OCI-LY1 (cell line): ENCODE data around the gene HLA-E.

Experiments
- H2AFZ ChIP-seq: fragments of 200-600 bp; sonication (generic), shearing (Covaris generic); 2 replicates; pipeline ENCODE4 v1.6.0; 2014; ENCODE audit warnings: antibody characterized with exemption, mild to moderate bottlenecking, low read length
- H3F3A ChIP-seq: fragments of 200-600 bp; sonication (generic), shearing (Covaris generic); 2 replicates; pipeline ENCODE4 v1.6.0; 2014; ENCODE audit warnings: mild to moderate bottlenecking, antibody characterized with exemption, low read length, moderate library complexity; ENCODE audit not compliant: insufficient read depth
- H3K27ac ChIP-seq: fragments of 200-600 bp; sonication (generic); 2 replicates; pipeline ENCODE4 v1.5.1; 2014; ENCODE audit warnings: low read length, mixed run types, mild to moderate bottlenecking, low read depth; ENCODE audit not compliant: poor library complexity, severe bottlenecking
- H3K27me3 ChIP-seq: fragments of 200-600 bp; sonication (generic); 2 replicates; pipeline ENCODE4 v1.6.0; 2014; ENCODE audit warnings: antibody characterized with exemption, mild to moderate bottlenecking, low read length, moderate library complexity; ENCODE audit not compliant: insufficient read depth
- H3K36me3 ChIP-seq: fragments of 200-600 bp; sonication (generic); 2 replicates; pipeline ENCODE4 v1.6.1; 2014; ENCODE audit warnings: mild to moderate bottlenecking, antibody characterized with exemption, low read length, moderate library complexity, mixed read lengths; ENCODE audit not compliant: insufficient read depth
- H3K4me1 ChIP-seq: fragments of 200-600 bp; sonication (generic); 2 replicates; pipeline ENCODE4 v1.5.1; 2014; ENCODE audit warnings: mild to moderate bottlenecking, low read length, moderate library complexity; ENCODE audit not compliant: insufficient read depth, severe bottlenecking
- H3K4me2 ChIP-seq: fragments of 200-600 bp; sonication (generic), shearing (Covaris generic); 2 replicates; pipeline ENCODE4 v1.6.1; 2014; ENCODE audit warnings: low read length
- H3K4me3 ChIP-seq: fragments of 200-600 bp; sonication (generic); 2 replicates; pipeline ENCODE4 v1.5.1; 2014; ENCODE audit warnings: low read length, low read depth, mild to moderate bottlenecking, mixed read lengths; ENCODE audit not compliant: poor library complexity, severe bottlenecking
- H3K79me2 ChIP-seq: fragments of 200-600 bp; shearing (Covaris generic); 2 replicates; pipeline ENCODE4 v1.6.1; 2016; ENCODE audit warnings: mixed run types, low read length, mixed read lengths; ENCODE audit not compliant: insufficient read depth
- H3K9ac ChIP-seq: fragments of 200-600 bp; sonication (generic), shearing (Covaris generic); 2 replicates; pipeline ENCODE4 v1.6.1; 2014; ENCODE audit warnings: mild to moderate bottlenecking, low read length, mixed read lengths
- H3K9me2 ChIP-seq: fragments of 200-600 bp; sonication (generic), shearing (Covaris generic); 2 replicates; pipeline ENCODE4 v1.6.1; 2014; ENCODE audit warnings: low read depth, mild to moderate bottlenecking, low read length, mixed read lengths
- H3K9me3 ChIP-seq: fragments of 200-600 bp; shearing (Covaris generic); 2 replicates; pipeline ENCODE4 v1.6.1; 2014; ENCODE audit warnings: low read length, mixed read lengths
- H4K20me1 ChIP-seq: fragments of 200-600 bp; sonication (generic), shearing (Covaris generic); 2 replicates; pipeline ENCODE4 v1.6.0; 2016; ENCODE audit warnings: mild to moderate bottlenecking, low read length; ENCODE audit not compliant: insufficient read depth
- EZH2 ChIP-seq: fragments of 200-600 bp; sonication (generic), shearing (Covaris generic); IDR thresholded peaks from 2 replicates; pipeline ENCODE4 v1.8.0; 2017; ENCODE audit warnings: borderline replicate concordance, mixed run types, mild to moderate bottlenecking, antibody characterized with exemption, low read length, moderate library complexity, mixed read lengths
- TF ChIP-seq, protein P1 (sequence below): fragments of 200-600 bp; sonication (generic), shearing (Covaris generic); IDR thresholded peaks from 2 replicates; pipeline ENCODE4 v1.5.1; 2017; ENCODE audit warnings: mild to moderate bottlenecking, antibody characterized with exemption, low read length, moderate library complexity, mixed read lengths

Gene HLA-E

DNA sequence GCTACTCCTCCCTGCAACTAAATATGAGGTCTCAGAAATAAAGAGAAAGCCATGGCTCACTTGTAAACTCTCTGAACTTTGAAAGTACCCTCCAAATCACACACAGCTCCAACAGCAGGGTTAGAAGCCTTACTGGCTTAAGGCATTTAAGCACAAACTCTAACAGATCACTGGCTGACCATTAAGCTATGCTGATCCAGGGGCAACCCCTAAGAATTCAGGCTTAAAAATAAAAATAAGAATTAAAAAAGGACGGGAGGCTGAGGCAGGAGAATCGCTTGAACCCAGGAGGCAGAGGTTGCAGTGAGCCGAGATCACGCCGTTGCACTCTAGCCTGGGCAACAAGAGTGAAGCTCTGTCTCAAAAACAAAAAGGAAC, 21.8 kb downstream of the HLA-E start:
- Histone ChIP-seq H3K27me3 (no peaks in the 10 kb centered on the region), H3K4me2 (no peak overlapping the region), H3K27ac (no peak overlapping the region), H3K4me3 (no peak overlapping the region), H3K36me3 (no peaks in the 10 kb centered on the region), H3K9me2 (no peaks in the 10 kb centered on the region), H3K79me2 (no peaks in the 10 kb centered on the region), H2AFZ (no peak overlapping the region), H4K20me1 (no peaks in the 10 kb centered on the region), H3K4me1 (peaks cover 37% of the 10 kb centered on the region), H3K9ac (no peak overlapping the region), H3F3A (no peaks in the 10 kb centered on the region), H3K9me3 (no peaks in the 10 kb centered on the region)
- TF ChIP-seq EZH2: no peak
- TF ChIP-seq, protein P1, sequence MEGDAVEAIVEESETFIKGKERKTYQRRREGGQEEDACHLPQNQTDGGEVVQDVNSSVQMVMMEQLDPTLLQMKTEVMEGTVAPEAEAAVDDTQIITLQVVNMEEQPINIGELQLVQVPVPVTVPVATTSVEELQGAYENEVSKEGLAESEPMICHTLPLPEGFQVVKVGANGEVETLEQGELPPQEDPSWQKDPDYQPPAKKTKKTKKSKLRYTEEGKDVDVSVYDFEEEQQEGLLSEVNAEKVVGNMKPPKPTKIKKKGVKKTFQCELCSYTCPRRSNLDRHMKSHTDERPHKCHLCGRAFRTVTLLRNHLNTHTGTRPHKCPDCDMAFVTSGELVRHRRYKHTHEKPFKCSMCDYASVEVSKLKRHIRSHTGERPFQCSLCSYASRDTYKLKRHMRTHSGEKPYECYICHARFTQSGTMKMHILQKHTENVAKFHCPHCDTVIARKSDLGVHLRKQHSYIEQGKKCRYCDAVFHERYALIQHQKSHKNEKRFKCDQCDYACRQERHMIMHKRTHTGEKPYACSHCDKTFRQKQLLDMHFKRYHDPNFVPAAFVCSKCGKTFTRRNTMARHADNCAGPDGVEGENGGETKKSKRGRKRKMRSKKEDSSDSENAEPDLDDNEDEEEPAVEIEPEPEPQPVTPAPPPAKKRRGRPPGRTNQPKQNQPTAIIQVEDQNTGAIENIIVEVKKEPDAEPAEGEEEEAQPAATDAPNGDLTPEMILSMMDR: no peak

DNA sequence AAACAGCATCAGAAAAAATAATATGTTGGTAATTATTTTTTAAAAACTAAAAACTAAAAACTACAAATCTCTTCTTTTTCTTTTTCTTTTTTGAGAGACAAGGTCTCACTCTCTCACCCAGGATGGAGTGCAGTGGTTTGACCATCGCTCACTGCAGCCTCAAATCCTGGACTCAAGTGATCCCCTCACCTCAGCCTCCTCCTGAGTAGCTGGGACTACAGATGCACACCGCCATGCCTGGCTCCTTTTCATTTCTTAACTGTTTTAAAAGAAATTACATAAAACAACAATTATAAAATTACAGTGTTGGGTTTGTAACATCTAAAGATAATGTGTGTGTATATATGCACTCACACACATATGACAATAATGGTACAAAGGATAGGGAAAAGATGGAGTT, 24.1 kb downstream of the HLA-E start:
- TF ChIP-seq EZH2: no peak
- TF ChIP-seq, protein P1: no peak
- Histone ChIP-seq H3K4me2 (no peak overlapping the region), H2AFZ (no peak overlapping the region), H3K79me2 (no peaks in the 10 kb centered on the region), H4K20me1 (no peaks in the 10 kb centered on the region), H3K4me3 (no peak overlapping the region), H3K36me3 (no peaks in the 10 kb centered on the region), H3F3A (no peaks in the 10 kb centered on the region), H3K27ac (no peak overlapping the region), H3K9ac (no peak overlapping the region), H3K27me3 (no peaks in the 10 kb centered on the region), H3K9me3 (no peaks in the 10 kb centered on the region), H3K9me2 (no peaks in the 10 kb centered on the region), H3K4me1 (peaks cover 31% of the 10 kb centered on the region)

DNA sequence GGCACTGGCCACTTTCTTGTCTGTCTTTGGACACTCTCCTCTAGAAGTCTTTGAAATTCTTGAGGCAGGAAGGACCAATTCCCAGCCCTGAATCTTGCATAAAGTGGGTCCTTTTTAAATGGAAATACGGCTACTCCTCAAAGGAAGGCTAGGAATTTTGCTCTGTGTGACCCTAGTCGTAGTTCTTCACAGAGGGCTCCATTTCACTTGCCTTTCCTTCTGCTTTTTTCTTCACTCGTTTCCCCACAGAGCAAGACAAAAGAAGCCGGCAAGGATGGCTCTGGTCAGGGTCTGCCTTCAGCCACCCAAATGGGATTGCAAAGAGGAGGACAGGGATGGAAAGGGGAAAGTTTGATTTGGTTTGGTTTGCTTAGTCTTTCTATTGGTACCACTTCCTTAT, 25.8 kb downstream of the HLA-E start:
- Histone ChIP-seq H3K4me3 (no peak overlapping the region), H2AFZ (no peak overlapping the region), H3K4me2 (no peak overlapping the region)

More for the DNA sequence above, 25.8 kb downstream of the HLA-E start:
- Histone ChIP-seq H3K9me3 (no peaks in the 10 kb centered on the region), H3K9ac (no peak overlapping the region), H3K27ac (no peak overlapping the region), H4K20me1 (no peaks in the 10 kb centered on the region), H3K79me2 (no peaks in the 10 kb centered on the region), H3K27me3 (no peaks in the 10 kb centered on the region), H3K4me1 (peaks cover 20% of the 10 kb centered on the region), H3F3A (no peaks in the 10 kb centered on the region), H3K9me2 (no peaks in the 10 kb centered on the region), H3K36me3 (no peaks in the 10 kb centered on the region)
- TF ChIP-seq EZH2: no peak
- TF ChIP-seq, protein P1: no peak
